Breast epithelium (tissue), 3 donors: ENCODE results near the gene PNPLA1.

Source experiments
- POLR2A ChIP-seq: fragments of 450-650 bp; IDR thresholded peaks from one replicate; pipeline ENCODE4 v1.6.1; 2016; ENCODE audit warnings: antibody characterized with exemption, mild to moderate bottlenecking, moderate library complexity
- POLR2AphosphoS5 ChIP-seq, 3 donors: sonication (generic); formaldehyde crosslinking; IDR thresholded peaks; one replicate each; pipeline ENCODE4 v1.6.1; 2017; ENCODE audit warnings: antibody characterized with exemption in 3 of 3
- TF ChIP-seq, protein P1 (sequence below), 3 donors: fragments of 450-650 bp; IDR thresholded peaks; one replicate each; pipeline ENCODE4 v1.5.1; 2016 to 2017; ENCODE audit warnings: antibody characterized with exemption in 3 of 3, mild to moderate bottlenecking in 3 of 3, moderate library complexity in 3 of 3

DNA sequence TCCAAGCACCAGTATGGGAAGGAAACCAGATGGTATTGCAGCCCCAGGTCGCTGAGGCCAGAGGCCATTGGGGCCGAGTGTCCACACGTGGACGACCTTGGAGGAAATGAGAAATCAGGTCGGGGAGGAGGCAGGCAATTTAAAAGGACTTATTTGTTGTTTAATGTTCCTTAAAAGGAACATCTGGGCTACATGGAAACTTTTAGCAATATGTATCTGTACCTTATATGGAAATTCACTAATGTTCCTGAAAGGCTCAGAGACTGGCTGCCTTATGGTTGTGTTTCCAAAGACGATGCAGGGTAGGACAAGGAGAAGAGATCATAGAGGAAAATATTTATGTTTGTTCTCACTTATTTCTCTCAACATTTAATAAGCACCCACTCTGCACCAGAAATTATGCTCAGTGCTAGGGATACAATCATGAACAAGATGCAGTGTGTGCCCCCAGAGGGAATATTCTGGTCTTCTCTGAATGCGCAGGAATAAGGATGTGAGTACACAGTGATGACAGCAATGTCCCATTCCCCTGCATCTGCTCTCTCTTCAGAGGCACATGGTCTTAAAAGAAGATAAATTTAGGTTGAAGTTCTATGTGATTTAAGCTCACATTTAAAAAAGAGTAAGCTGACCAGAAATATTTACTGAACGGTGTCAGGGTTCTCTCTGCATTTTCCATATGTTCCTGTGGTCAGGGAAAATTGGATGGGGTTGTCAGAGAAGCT lies 63.5 kb downstream of the PNPLA1 start:
- TF ChIP-seq, protein P1, sequence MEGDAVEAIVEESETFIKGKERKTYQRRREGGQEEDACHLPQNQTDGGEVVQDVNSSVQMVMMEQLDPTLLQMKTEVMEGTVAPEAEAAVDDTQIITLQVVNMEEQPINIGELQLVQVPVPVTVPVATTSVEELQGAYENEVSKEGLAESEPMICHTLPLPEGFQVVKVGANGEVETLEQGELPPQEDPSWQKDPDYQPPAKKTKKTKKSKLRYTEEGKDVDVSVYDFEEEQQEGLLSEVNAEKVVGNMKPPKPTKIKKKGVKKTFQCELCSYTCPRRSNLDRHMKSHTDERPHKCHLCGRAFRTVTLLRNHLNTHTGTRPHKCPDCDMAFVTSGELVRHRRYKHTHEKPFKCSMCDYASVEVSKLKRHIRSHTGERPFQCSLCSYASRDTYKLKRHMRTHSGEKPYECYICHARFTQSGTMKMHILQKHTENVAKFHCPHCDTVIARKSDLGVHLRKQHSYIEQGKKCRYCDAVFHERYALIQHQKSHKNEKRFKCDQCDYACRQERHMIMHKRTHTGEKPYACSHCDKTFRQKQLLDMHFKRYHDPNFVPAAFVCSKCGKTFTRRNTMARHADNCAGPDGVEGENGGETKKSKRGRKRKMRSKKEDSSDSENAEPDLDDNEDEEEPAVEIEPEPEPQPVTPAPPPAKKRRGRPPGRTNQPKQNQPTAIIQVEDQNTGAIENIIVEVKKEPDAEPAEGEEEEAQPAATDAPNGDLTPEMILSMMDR (IDR thresholded peaks at IDR 0.05): no peak
- TF ChIP-seq POLR2AphosphoS5 (IDR thresholded peaks at IDR 0.05) (no peak), POLR2A (no peak)
